Suppressor macrophage treated with lipopolysaccharide for 1 hour (primary cell): Measurements from ENCODE around the gene IGFBP6.
A peak's percentile ranks its signal among the peaks of the same experiment; 100 is the strongest.

Experiments used
- DNase-seq, 3 donors: peaks; one replicate each; pipeline ENCODE4 v3.0.0-alpha.2; 2020 to 2022

The IGFBP6 gene

GRCh38 chr12:53097564-53098353 is at the start of gene IGFBP6:
Gene IGFBP6 (plus strand): TSS chr12:53097667. CDS start chr12:53097718, 51 bp downstream.
- DNase-seq = peak in 2 of 3 donors; percentile 55 to 73

- DNase-seq = no peak
Measured at GRCh38 chr12:53048033-53048779, 49.3 kb upstream of the IGFBP6 start.

GRCh38 chr12:53048780-53049401 is 48.6 kb upstream of the IGFBP6 start:
- no peak for DNase-seq

- no peak for DNase-seq
Measured at GRCh38 chr12:53049571-53050318, 47.7 kb upstream of the IGFBP6 start, which contains the start of gene TNS2. Gene TNS2 (plus strand): TSS chr12:53050065. CDS start chr12:53050186, 121 bp downstream.

GRCh38 chr12:53050426-53051057 is 46.9 kb upstream of the IGFBP6 start:
- DNase-seq = no peak

GRCh38 chr12:53051058-53051880 is 46.2 kb upstream of the IGFBP6 start:
- peak; percentile 61 to 72 (median 70) for DNase-seq

GRCh38 chr12:53051881-53052412 is 45.5 kb upstream of the IGFBP6 start:
- DNase-seq = no peak

- DNase-seq = no peak
Measured at GRCh38 chr12:53052419-53053217, 44.8 kb upstream of the IGFBP6 start.

GRCh38 chr12:53053218-53054111 is 44.0 kb upstream of the IGFBP6 start:
- DNase-seq = peak; percentile 37 to 64 (median 45)

GRCh38 chr12:53054112-53054878 is 43.2 kb upstream of the IGFBP6 start:
- peak; percentile 92 to 96 (median 93) for DNase-seq

GRCh38 chr12:53055471-53056266 is 41.8 kb upstream of the IGFBP6 start:
- DNase-seq = no peak

GRCh38 chr12:53056296-53056695 is 41.2 kb upstream of the IGFBP6 start:
- DNase-seq = no peak

GRCh38 chr12:53056901-53057300 is 40.6 kb upstream of the IGFBP6 start:
- DNase-seq = no peak

- DNase-seq = no peak
Measured at GRCh38 chr12:53057816-53058500, 39.5 kb upstream of the IGFBP6 start.

GRCh38 chr12:53058674-53059433 is 38.6 kb upstream of the IGFBP6 start:
- no peak for DNase-seq
